Urinary bladder (tissue), 4 donors: ENCODE results near the gene ANKS3. TPM values are rescaled to one million over a fixed set of nuclear protein-coding genes. Genes with fewer than 3 reads are reported as not detected.

Experiments
- DNase-seq: peaks from one replicate; pipeline ENCODE4 v3.0.0-alpha.2; 2015; ENCODE audit errors: extremely low spot score
- H3K27ac ChIP-seq: one replicate; pipeline ENCODE4 v1.5.1; 2013; ENCODE audit warnings: low read depth, mild to moderate bottlenecking, moderate library complexity
- H3K36me3 ChIP-seq: one replicate; pipeline ENCODE4 v1.6.1; 2013; ENCODE audit warnings: mild to moderate bottlenecking, moderate library complexity; ENCODE audit not compliant: insufficient read depth
- H3K4me1 ChIP-seq: one replicate; pipeline ENCODE4 v1.6.1; 2013; ENCODE audit warnings: mild to moderate bottlenecking, moderate library complexity; ENCODE audit not compliant: insufficient read depth
- H3K4me3 ChIP-seq: one replicate; pipeline ENCODE4 v1.5.1; 2013; ENCODE audit warnings: low read depth, low read length
- WGBS: extraction: QIAGEN DNeasy Blood & Tissue Kit; methylation state at CpG from one replicate; pipeline ENCODE4 v1.1.7; 2013; 5-methylcytosine and 5-hydroxymethylcytosine counted together
- polyA plus RNA-seq: library from polyadenylated mRNA; stranded (reverse); fragments of 200-250 nt; gene quantifications from one replicate; pipeline ENCODE4 v1.2.3, GENCODE V29; 2013
- total RNA-seq: library from RNA; depleted of rRNA; stranded (reverse); fragments of >200 nt; gene quantifications from one replicate; pipeline ENCODE4 v1.2.3, GENCODE V29; 2014
- donor health status: healthy with polysubstance abuse.
- donor health status: healthy.

ANKS3 gene
- total and polyA plus RNA-seq, 2 donors: 21.6 to 22.1 TPM

GRCh38 chr16:4766875-4767628, 33.0 kb upstream of the ANKS3 start, which contains the start of gene ZNF500:
Gene ZNF500, minus strand, starts transcription at chr16:4767162. Its CDS starts 1,184 bp downstream, at chr16:4765978.
- H3K4me1 ChIP-seq: peaks cover 2% of the 10 kb centered on the region

DNA sequence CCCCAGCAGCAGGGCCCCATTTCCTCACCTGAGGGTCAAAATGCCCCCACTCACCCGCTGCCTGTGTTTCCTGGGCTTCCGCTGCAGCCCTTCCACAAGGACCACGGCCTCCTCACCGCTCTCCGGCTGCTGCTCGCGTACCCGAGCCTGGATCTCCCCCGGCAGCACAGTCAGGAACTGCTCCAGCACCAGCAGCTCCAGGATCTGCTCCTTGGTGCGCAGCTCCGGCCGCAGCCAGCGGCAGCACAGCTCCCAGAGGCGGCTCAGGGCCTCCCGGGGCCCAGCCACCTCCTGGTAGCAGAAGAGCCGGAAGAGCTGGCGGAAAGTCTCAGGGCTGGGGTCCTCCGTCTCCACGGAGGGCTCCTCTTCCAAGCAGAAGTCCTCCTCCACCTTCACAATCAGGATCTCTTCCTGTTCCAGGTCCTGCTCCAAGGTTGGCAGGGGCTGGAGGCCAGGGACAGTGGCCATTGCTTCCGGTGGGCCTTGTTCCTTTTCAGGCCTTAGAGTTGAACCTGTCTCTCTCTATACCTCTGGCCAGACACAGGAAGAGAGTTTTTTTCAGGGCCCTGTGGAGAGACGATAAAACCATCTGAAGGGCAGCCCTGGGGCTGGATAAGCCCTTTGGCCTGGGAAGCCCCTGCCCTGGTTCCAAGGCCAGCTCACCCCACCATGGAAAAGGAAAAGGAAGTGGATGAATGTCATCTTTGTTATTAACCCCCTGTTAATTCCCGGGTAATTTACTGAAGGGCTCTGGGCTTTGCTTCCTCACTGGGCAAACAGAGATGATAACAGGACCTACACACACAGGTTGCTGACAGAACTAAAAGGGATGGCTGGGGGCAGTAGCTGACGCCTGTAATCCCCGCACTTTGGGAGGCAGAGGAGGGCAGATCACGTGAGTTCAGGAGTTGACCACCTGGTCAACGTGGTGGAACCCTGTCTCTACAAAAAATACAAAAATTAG, 31.7 kb upstream of the ANKS3 start:
- no peak for DNase-seq
- 75% methylated on average over 26 of the region's 26 CpGs for WGBS
- Histone ChIP-seq H3K4me3 (peak overlapping the region; percentile 95), H3K36me3 (peaks cover 3% of the 10 kb centered on the region), H3K4me1 (peaks cover 2% of the 10 kb centered on the region), H3K27ac (no peak overlapping the region)

More at GRCh38 chr16:4766875-4767628, 33.0 kb upstream of the ANKS3 start, which contains the start of gene ZNF500:
- Histone ChIP-seq H3K4me3 (peak within 1 kb of the TSS; percentile 95), H3K36me3 (peaks cover 3% of the 10 kb centered on the region), H3K27ac (peak within 1 kb of the TSS; percentile 79)
- peak; percentile 90 for DNase-seq
- 3% methylated on average over 72 of the region's 72 CpGs for WGBS

GRCh38 chr16:4763791-4764190, 29.7 kb upstream of the ANKS3 start:
- DNase-seq: no peak
- WGBS: 90% methylated on average over 7 of the region's 7 CpGs
- Histone ChIP-seq H3K4me3 (no peak overlapping the region), H3K27ac (no peak overlapping the region), H3K4me1 (peaks cover 2% of the 10 kb centered on the region), H3K36me3 (peaks cover 3% of the 10 kb centered on the region)

GRCh38 chr16:4762205-4762604, 28.1 kb upstream of the ANKS3 start:
- Histone ChIP-seq H3K36me3 (peaks cover 3% of the 10 kb centered on the region), H3K27ac (no peak overlapping the region), H3K4me3 (no peak overlapping the region), H3K4me1 (peaks cover 2% of the 10 kb centered on the region)
- no peak for DNase-seq
- 94% methylated on average over 9 of the region's 9 CpGs for WGBS

DNA sequence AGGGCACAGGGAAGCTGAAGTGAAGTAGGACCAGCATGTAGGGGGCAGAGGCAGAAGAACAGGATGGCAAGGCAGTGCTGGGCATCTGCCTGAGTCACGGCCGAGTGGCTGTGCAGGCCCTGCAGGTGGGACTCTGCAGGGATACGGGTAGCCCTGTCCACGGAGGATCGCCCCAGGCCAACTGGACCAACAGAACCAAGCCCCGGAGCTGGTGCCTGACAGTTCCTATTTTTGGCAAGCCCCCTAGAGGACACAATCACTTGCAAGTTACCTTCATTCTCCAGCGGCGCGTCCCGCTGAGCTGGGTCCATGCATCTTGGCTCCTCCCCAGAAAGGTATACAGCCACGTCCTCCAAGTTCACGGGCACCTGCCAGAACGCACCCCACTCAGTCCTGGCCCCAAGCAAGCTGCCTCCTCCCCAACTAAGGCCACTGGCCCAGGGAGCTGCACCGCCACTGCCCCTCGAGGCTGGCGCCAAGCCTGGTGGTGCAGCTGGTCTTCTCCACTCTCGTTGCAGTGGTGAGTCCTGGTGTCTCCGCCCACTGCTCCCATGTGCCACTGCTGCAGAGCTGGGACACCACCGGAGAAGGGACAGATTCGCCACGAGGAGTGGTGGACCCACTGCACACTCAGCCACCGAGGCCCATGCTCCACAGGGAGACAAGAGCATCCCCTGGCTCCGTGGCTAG, 26.3 kb upstream of the ANKS3 start:
- Histone ChIP-seq H3K27ac (no peak overlapping the region), H3K4me1 (peaks cover 2% of the 10 kb centered on the region), H3K4me3 (no peak overlapping the region), H3K36me3 (peaks cover 3% of the 10 kb centered on the region)
- 89% methylated on average over 23 of the region's 23 CpGs for WGBS
- no peak for DNase-seq

DNA sequence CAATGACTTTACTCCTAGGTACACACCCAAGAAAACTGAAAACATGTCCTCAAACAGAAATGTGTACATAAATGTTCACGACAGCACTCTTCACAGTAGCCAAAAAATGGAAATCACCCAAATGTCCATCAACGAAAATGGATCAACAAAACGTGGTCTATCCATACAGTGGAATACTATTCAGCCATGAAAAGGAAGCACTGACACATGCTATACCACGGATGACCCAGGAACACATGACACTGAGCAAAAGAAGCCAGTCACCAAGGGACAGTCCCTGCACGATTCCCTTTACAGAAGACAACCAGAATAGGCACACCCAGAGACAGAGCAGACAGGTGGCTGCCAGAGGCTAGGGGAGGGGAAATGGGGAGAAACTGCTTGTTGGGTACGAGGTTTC, 21.6 kb upstream of the ANKS3 start:
- Histone ChIP-seq H3K27ac (no peak overlapping the region), H3K36me3 (peaks cover 2% of the 10 kb centered on the region)
- WGBS: 98% methylated on average over 6 of the region's 6 CpGs

GRCh38 chr16:4754865-4755264, 20.8 kb upstream of the ANKS3 start:
- 97% methylated on average over 4 of the region's 4 CpGs for WGBS
- Histone ChIP-seq H3K36me3 (peaks cover 3% of the 10 kb centered on the region), H3K27ac (no peak overlapping the region), H3K4me3 (no peak overlapping the region), H3K4me1 (no peaks in the 10 kb centered on the region)
- DNase-seq: no peak

More for the DNA sequence above, 21.6 kb upstream of the ANKS3 start:
- Histone ChIP-seq H3K4me3 (no peak overlapping the region), H3K4me1 (no peaks in the 10 kb centered on the region)
- no peak for DNase-seq

- H3K36me3 ChIP-seq: peaks cover 3% of the 10 kb centered on the region
- no peaks in the 10 kb centered on the region for H3K4me1 ChIP-seq
- no peak overlapping the region for H3K4me3 ChIP-seq
- no peak overlapping the region for H3K27ac ChIP-seq
- DNase-seq: no peak
- WGBS: 93% methylated on average over 11 of the region's 11 CpGs
Measured at GRCh38 chr16:4753227-4753626, 19.2 kb upstream of the ANKS3 start.

GRCh38 chr16:4752351-4753100, 18.5 kb upstream of the ANKS3 start:
- H3K4me3 ChIP-seq: no peak overlapping the region
- 96% methylated on average over 44 of the region's 44 CpGs for WGBS
- no peak for DNase-seq
- peaks cover 3% of the 10 kb centered on the region for H3K36me3 ChIP-seq
- H3K27ac ChIP-seq: no peak overlapping the region
- no peaks in the 10 kb centered on the region for H3K4me1 ChIP-seq

DNA sequence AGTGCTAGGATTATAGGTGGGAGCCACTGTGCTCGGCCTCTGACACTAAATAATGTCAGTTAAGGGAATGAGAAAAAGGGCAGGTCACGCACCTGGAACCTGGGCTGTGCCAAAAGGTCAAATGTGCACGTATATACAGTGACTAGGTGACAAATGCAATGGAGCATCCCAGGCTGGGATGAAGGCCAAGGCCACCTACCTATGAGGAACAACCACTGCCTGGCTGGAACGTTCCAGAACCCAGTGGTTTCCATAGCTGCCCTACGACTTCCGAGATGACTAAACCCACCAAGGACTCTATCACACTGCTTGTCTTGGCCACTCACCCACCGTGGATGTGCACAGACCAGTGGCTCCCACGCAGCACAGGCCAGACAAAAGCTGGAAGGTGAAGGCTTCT, 16.8 kb upstream of the ANKS3 start:
- Histone ChIP-seq H3K27ac (no peak overlapping the region), H3K36me3 (peaks cover 3% of the 10 kb centered on the region), H3K4me3 (no peak overlapping the region), H3K4me1 (no peaks in the 10 kb centered on the region)
- DNase-seq: no peak
- 91% methylated on average over 8 of the region's 8 CpGs for WGBS

DNA sequence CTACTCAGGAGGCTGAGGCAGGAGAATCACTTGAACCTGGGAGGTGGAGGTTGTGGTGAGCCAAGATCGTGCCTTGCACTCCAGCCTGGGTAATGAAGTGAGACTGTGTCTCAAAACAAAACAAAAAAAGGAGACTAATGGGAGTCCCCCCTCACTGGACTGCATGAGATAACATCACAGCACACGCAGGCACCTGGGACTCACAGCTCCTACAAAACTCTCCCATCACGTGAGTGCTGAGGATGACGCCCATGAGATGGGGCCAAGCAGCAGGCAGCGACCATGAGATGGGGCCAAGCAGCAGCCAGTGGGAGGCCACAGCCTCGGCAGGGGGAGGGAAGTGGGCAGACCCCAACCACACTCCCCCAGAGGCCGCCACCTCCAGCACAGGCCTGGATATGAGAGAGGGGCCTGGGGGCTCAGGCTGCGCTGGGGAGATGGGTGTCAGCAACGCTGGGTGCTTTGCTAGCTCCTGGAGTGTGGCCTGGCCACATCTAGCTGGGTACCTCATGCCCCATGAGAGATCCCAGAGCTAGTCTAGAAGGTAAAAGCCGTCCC, 15.7 kb upstream of the ANKS3 start:
- DNase-seq: no peak
- Histone ChIP-seq H3K36me3 (peaks cover 3% of the 10 kb centered on the region), H3K27ac (no peak overlapping the region), H3K4me1 (no peaks in the 10 kb centered on the region), H3K4me3 (no peak overlapping the region)
- WGBS: 89% methylated on average over 10 of the region's 10 CpGs

GRCh38 chr16:4748682-4749411, 14.8 kb upstream of the ANKS3 start:
- DNase-seq: no peak
- WGBS: 89% methylated on average over 16 of the region's 16 CpGs
- Histone ChIP-seq H3K4me1 (no peaks in the 10 kb centered on the region), H3K4me3 (no peak overlapping the region), H3K36me3 (peaks cover 3% of the 10 kb centered on the region), H3K27ac (no peak overlapping the region)
